ENCODE results near the gene P4HB. TPM values are rescaled to one million over a fixed set of nuclear protein-coding genes. Genes with fewer than 3 reads are reported as not detected.

Gene P4HB
- total RNA-seq, 1 experiment from 2014 or later = 1,949 TPM

DNA sequence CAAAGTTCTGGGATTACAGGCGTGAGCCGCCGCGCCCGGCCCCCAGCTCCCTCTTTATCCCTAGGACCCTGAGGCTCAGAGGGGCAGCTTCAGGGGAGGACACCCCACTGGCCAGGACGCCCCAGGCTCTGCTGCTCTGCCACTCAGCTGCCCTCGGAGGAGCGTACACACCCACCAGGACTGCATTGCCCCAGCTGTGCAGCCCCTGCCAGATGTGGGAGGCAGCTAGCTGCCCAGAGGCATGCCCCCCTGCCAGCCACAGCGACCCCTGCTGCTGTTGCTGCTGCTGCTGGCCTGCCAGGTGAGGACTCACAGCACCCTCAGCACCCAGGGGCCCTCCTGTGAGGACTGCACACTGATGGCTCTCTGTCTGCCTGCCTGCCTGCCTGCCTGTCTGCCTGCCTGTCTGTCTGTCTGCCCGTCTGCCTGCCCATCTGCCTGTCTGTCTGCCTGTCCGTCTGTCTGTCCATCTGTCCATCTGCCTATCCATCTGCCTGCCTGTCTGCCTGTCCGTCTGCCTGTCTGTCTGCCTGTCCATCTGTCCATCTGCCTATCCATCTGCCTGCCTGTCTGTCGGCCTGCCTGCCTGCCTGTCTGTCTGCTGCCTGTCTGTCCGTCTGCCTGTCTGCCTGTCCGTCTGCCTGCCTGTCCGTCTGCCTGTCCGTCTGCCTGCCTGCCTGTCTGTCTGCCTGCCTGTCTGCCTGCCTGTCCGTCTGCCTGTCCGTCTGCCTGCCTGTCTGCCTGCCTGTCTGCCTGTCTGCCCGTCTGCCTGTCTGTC lies 51.4 kb downstream of the P4HB start:
- peak; percentile 56 for DNase-seq (ENCODE audit: low read depth, low spot score)
- in situ Hi-C loops (cut with HindIII; ENCODE audit: low pct_unique_long_range_greater_than_20kb, low sequenced_read_pairs) = no loop called here

- DNase-seq (ENCODE audit: low read depth, low spot score) = no peak
- in situ Hi-C loops (cut with HindIII; ENCODE audit: low pct_unique_long_range_greater_than_20kb, low sequenced_read_pairs) = no loop called here
These were observed 52.5 kb downstream of the P4HB start for GRCh38 chr17:81807839-81808238.

DNA sequence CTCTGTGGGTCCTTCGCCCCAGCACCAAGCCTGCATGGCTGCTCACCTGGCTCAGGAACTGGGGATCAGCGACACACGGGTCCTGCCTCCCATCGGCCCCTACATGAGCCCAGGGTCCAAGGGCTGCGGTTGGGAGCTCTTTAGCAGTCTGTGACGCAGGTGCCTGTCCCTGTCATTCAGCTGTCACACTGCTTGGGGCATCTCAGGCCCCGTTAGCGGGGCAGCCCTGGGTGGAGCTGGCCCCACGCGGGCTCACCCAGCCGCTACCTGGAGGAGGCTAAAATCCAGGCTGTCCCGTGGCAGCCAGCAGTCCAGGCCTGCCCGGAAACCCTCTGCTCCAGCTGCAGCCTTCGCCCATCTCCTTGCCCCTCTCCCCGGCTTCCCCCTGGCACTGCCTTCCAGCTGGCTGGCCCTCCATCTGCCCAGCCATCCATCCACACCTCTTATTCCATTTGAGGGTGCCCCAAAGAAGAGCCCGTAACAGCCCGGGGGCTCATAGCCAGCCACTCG lies 53.1 kb downstream of the P4HB start:
- in situ Hi-C loops (cut with HindIII; ENCODE audit: low pct_unique_long_range_greater_than_20kb, low sequenced_read_pairs) = no loop called here
- no peak for DNase-seq (ENCODE audit: low read depth, low spot score)

GRCh38 chr17:81806461-81807209 lies 53.7 kb downstream of the P4HB start:
- in situ Hi-C loops (cut with HindIII; ENCODE audit: low pct_unique_long_range_greater_than_20kb, low sequenced_read_pairs) = no loop called here
- no peak for DNase-seq (ENCODE audit: low read depth, low spot score)

DNA sequence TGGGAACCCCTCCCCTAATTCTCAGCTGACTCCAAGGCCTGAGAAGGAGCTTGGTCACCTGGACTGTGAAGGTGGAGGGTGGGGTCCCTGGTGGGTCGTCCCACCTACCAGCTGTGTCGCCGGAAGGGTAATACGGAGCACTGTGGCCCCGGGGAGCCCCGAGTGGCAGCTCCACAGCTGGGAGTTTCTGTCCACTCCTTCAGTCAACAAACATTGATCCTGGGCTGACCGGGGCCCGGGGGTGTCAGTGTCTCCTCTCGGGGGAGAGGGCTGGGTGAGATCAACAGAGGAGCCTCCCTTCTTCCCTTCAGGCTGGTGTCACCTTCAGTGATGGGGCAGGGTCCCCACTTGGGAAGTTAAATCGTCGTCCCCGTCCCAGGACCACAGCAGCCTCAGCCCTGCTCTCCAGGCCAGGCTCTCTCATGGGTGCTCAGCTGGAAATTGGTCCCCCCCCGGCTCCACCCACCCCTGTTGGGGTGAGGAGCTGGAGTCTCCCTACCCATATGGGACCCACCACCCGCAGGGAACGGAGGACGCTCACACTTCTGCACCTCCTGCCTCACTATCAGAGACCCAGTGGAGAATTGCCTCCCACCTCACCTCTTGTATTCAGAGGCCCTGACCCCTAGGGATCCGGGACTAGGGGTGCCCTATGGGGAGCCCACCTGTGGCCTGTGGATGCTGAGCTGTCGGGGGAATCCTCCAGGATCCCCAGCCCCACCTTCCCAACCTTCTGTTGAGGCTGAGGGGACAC lies 54.5 kb downstream of the P4HB start:
- in situ Hi-C loops (cut with HindIII; ENCODE audit: low pct_unique_long_range_greater_than_20kb, low sequenced_read_pairs) = no loop called here

DNA sequence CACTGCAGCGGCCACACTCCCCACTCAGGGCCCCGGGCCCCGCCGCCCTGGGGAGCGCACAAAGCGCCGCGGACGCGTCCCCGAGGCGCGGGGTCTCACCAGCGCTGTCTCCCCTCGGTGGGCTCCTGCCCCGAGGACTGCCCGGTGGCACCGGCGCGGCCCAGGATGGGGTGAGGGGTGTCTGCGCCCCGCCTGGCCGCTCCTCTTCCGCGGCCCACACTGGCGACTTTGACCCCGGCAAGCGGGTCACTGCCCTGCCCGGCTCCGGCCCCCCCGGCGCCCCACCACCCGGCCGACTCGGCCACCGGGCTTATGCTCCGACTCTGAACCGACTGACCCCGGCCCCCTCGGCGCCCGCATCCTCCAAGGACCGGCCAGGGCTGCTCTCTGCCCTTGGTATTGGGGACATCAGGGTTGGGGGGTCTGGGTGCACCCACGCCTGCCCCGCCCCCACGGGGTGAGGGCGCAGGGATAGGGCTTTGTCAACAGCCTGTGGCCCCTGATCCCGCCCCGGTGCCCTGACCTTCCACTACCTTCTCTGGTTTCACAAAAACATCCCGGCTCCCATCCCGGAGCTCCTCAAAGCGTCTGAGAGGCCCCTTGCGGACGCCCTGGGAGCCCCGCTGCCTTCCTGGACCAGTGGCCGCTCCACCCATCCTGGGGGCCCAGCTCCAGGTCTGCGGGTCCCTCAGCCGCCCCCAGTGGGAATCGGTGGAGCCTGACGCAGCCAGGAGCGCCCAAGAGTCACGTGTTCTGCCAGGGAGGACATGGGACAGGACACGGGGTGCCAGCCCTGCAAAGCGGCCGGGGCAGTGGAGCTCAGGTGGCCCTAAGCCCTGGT lies 55.6 kb downstream of the P4HB start:
- no peak for DNase-seq (ENCODE audit: low read depth, low spot score)
- in situ Hi-C loops (cut with HindIII; ENCODE audit: low pct_unique_long_range_greater_than_20kb, low sequenced_read_pairs) = no loop called here

More for the DNA sequence above, 54.5 kb downstream of the P4HB start:
- no peak for DNase-seq (ENCODE audit: low read depth, low spot score)

- in situ Hi-C loops (cut with HindIII; ENCODE audit: low pct_unique_long_range_greater_than_20kb, low sequenced_read_pairs) = no loop called here
- DNase-seq (ENCODE audit: low read depth, low spot score) = no peak
These were observed 56.4 kb downstream of the P4HB start, which contains the start of gene GCGR for GRCh38 chr17:81803728-81804558. Gene GCGR, plus strand, starts transcription at chr17:81804150. Its CDS starts 4,869 bp downstream, at chr17:81809019.

DNA sequence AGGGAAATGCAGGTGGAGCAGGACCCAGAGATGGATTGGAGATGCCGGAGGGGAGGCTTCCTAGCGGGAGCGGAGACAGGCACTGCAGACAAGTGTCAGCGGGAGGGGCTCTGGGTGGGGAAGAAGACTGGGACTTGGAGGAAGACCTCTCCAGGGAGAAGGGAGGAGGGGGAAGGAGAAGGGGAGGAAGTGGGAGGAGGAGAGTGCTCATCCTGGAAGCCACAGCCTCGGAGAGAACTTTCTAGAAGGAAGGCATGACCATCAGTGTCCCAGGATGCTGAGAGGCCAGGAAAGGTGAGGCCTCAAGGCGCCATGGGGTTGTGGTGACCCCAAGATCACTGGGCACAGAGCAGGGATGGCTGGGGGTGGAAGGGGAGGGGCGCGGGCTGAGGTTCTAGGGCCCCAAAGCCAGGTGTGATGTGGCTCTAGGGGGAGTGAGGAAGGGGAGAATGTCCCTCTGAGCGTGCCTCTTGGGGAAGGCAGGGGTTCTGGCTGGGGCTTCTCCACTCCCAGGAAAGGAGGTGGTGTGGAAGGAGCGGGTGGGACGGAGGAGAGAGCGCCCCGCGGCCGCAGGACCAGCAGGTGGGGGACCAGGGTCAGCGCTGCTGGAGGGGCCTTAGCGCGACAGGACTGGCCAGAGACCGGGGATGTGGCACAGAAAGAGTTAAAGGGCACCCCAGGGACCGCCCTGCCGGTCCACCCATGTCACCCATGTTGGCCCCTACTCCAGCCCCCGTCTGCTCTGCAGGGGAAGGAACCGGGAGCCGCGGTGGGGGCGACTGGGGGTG lies 57.3 kb downstream of the P4HB start:
- no peak for DNase-seq (ENCODE audit: low read depth, low spot score)
- in situ Hi-C loops (cut with HindIII; ENCODE audit: low pct_unique_long_range_greater_than_20kb, low sequenced_read_pairs) = no loop called here

DNA sequence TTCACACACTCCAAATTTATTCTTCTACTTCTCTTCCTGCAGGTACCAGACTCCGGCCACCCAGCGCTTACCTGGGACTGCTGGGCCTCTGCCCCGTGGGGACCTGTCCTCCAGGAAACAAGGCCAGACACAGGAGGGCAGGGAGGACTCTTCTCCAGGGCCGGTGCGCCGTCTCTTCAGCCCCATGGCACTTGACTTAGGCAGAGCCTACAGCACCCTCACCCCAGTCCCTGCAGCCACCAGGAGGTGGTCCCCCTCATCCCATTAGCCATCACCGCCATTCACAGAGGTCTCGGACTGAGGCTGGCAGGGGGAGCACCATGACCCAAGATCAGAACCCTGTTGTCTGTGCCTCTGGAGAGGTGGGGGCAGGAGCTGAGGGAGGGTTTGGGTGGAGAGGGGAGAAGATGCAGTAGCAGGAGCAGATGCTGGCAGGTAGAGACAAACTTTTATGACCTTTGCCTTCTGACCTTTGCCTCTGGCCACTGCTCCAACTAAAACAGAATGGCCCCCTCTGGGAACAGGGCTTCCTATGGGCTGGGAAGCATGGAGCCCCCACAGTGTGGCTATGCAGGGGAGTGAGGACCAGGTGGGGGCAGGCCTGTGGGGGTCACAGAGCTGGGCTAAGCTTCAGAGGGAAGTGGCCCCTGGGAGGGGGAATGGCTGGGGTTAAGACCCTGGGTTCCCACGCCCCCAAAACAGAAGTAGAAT lies 58.1 kb downstream of the P4HB start:
- in situ Hi-C loops (cut with HindIII; ENCODE audit: low pct_unique_long_range_greater_than_20kb, low sequenced_read_pairs) = no loop called here
- no peak for DNase-seq (ENCODE audit: low read depth, low spot score)

GRCh38 chr17:81801327-81801726 lies 59.0 kb downstream of the P4HB start:
- in situ Hi-C loops (cut with HindIII; ENCODE audit: low pct_unique_long_range_greater_than_20kb, low sequenced_read_pairs) = no loop called here
- DNase-seq (ENCODE audit: low read depth, low spot score) = no peak

- no peak for DNase-seq (ENCODE audit: low read depth, low spot score)
- in situ Hi-C loops (cut with HindIII; ENCODE audit: low pct_unique_long_range_greater_than_20kb, low sequenced_read_pairs) = no loop called here
These were observed 65.8 kb downstream of the P4HB start for GRCh38 chr17:81794509-81794908.

DNA sequence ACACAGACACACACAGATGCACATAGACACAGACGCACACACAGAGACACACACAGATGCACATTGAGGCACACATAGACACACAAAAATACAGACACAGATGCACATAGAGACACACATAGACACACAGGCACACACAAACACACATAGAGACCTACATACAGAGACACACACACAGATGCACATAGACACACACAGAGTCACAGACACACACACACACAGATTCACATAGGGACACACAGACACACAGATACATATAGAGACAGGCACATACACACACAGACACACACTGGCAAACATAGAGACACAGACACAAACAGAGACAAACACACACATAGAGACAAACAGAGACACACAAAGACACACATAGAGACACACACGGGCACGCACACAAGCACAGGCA lies 66.3 kb downstream of the P4HB start:
- in situ Hi-C loops (cut with HindIII; ENCODE audit: low pct_unique_long_range_greater_than_20kb, low sequenced_read_pairs) = no loop called here
- no peak for DNase-seq (ENCODE audit: low read depth, low spot score)
